Suppressor macrophage treated with lipopolysaccharide for 1 hour (primary cell): Measurements from ENCODE around the gene ALLC.
A peak's percentile ranks its signal among the peaks of the same experiment; 100 is the strongest.
"Not testable (repeated sequence)": the region's sequence is repeated elsewhere in the genome, so short reads cannot be mapped to it uniquely, and the experiment has no call there.

ENCODE experiments used
- DNase-seq, 3 donors: peaks; one replicate each; pipeline ENCODE4 v3.0.0-alpha.2; 2020 to 2022

Gene ALLC

DNA sequence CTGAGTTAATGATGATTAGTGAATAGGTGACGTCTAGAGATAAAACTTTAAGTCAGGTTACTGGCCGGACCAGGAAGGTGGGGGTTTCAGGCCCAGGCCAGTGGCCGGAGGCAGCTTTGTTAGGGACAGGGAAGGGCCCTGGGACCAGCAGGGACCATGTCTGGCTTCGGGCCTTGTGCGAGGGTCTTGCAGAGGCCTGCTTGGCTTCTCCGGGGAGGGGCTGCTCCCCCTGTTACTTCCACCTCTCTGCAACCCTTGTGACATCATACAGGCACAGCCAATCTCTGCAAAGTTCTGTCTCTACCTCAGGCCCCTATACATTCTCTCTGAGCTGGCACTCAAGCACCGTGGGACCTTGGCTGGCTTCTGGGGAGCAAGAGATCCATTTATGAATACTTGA is at the start of gene ALLC:
ALLC (plus strand) TSS at position 320 of the 400 bp plus-strand sequence. CDS start 12,958 bp downstream, outside the sequence.
- DNase-seq, result no peak

- DNase-seq, result no peak
Measured at GRCh38 chr2:3608373-3609278, 49.4 kb upstream of the ALLC start.

DNA sequence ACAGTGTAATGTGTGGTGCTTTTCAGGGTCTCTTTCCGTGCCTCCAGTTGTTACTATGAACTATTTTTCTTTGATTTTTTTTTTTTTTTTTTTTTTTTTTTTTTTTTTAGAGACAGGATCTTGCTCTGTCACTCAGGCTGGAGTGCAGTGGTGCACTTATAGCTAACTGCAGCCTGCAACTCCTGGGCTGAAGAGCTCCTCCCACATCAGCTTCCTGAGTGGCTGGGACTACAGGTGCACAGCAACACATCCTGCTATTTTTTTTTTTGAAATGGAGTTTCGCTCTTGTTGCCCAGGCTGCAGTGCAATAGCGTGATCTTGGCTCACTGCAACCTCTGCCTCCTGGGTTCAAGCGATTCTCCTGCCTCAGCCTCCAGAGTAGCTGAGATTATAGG is 48.7 kb upstream of the ALLC start:
- not testable (repeated sequence) for DNase-seq

DNA sequence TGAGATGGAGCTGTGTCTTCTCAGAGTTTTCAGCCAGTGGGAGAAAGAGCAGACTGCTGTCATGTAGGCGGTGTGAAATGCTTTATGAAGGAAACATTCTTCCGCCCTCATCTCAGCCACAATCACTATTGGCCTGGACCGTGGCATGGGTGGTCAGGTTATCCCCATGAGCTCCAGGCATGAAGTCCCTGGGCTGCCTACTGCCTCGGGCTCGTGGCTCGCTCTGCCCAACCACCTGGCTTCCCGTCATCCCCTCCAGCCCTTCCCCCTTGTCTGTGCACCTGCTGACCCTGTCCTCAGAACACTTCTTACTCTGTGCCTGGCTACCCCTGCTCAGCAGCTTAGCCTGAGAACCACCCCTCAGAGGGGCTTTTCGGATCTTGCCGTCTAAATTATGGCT is 47.6 kb upstream of the ALLC start:
- DNase-seq, result no peak

DNA sequence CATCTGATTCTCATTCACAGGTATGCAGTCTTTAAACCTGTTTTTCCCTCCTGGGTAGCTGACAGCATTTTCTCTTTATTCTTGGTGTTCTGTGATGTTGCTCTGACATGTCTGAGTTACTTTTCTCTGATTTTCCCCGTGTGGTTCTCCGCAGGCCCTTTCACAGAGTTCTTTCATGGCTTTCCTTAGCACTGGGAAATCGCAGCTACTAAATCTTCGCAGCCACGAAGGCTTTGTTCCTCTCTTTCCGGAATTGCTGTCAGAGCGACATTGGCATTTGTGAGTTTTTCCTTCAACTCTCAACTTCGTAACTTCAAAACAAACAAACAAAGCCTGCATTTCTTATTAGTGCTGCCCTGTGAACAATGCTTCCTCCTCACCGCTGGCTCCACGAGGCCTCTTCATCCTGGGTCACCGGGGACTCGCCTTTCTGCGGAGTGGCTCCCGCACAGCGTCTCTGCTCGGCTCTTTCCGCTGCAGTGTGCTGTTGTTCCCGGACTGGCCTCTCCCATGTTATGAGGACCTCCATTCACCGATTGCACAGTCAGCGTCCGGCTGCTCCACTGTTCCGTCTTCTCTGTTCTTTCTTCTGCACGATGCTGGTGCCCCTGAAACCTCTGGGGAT is 47.0 kb upstream of the ALLC start:
- no peak for DNase-seq

- DNase-seq, result no peak
Measured at GRCh38 chr2:3611589-3611988, 46.4 kb upstream of the ALLC start.

DNA sequence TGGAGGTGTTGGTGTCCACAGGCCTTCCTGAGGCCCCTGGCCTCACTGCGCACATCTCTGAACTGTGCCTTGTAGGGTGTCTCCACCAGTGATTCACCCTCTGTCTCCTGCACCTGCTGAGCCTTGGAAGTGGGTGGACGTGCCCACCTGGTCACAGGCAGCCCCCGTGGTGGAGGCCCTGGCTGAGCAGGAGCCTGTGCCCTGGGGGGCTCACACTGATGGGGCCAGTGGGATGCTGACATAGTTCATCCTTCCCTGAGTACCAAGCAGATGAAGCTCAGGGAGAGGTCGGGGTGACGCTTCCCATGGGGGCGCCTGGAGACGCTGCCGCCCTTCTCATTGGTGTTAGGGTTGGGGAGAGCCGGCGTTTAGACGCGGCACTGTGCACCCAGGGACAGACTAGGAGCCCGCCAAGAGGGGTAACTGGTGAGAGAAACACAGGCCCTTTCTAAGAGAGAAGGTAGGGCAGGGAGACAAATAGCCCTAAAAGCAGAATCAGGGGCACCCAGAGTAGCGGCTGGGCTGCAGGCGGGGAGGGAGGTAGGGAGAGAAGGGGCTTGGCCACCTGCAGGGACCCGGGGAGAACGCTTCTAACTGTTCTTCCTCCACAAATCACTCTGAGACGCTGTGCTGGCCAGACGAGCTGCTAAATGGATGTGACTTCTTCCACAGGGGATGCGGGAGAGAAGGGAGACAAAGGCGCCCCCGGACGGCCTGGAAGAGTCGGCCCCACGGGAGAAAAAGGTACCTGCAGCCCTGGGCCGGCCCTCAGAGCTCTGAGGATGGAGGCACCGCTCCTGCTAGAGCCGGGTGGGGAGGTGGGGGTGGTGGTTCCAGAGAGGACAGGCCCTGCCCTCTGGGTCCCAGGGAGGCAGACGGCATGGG is 45.1 kb upstream of the ALLC start:
- no peak for DNase-seq

DNA sequence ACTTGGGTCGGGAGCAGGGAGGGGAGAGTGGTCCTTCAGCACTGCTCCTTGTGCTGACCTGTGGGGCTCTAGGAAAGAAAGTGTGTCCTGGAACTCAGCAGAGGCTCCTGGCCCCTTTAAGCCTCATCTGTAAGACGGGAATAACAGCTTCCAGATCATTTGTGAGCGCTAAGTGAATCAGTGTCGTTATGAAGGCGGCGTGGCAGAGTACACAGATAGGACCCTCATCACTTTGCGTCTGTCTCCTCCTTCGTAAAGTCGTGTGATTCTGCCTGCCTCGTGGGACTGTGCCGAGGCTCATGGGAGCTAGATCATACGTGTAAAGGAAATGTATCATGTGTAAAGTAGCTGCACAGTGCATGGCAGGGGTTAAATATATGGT is 44.5 kb upstream of the ALLC start:
- DNase-seq, result no peak

DNA sequence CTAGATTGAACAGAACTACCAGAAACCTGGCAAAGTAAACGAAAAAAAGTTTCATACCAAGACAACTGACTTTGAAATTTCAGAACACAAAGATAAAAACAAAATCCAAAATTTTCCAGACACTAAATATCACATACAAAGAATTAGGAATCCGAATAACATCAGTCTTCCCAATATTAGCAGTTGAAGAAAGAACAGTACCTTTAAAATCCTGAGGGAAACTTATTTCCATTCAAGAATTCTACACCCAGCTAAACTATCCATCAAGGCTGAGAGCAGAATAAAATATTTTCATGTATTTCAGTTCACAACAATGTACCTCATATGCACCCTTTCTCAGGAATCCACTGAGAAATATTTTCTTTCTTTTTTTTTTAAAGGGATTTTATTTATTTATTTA is 43.3 kb upstream of the ALLC start:
- not testable (repeated sequence) for DNase-seq

GRCh38 chr2:3615541-3616200 is 42.3 kb upstream of the ALLC start:
- DNase-seq, result not testable (repeated sequence)

DNA sequence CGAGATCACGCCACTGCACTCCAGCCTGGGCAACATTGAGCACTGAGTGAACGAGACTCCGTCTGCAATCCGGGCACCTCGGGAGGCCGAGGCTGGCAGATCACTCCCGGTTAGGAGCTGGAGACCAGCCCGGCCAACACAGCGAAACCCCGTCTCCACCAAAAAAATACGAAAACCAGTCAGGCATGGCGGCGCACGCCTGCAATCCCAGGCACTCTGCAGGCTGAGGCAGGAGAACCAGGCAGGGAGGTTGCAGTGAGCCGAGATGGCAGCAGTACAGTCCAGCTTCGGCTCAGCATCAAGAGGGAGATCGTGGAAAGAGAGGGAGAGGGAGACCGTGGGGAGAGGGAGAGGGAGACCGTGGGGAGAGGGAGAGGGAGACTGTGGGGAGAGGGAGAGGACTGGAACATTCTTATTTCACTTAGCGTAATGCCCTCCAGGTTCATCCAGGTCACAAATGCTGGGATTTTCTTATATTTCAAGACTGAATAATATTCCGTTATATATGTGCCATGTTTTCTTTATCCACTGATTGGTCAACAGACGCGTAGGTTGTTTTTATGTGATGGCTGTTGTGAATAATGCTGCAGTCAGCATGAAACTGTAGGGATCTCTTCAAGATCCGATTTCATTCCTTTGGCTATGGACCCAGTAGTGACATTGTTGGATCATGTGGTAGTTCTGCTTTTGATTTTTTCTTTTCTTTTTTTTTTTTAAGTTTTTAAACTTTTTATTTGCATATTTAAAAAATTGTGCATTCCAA is 41.4 kb upstream of the ALLC start:
- not testable (repeated sequence) for DNase-seq

GRCh38 chr2:3617198-3617890 is 40.7 kb upstream of the ALLC start:
- DNase-seq, result no peak

GRCh38 chr2:3618367-3618766 is 39.6 kb upstream of the ALLC start:
- DNase-seq, result no peak

DNA sequence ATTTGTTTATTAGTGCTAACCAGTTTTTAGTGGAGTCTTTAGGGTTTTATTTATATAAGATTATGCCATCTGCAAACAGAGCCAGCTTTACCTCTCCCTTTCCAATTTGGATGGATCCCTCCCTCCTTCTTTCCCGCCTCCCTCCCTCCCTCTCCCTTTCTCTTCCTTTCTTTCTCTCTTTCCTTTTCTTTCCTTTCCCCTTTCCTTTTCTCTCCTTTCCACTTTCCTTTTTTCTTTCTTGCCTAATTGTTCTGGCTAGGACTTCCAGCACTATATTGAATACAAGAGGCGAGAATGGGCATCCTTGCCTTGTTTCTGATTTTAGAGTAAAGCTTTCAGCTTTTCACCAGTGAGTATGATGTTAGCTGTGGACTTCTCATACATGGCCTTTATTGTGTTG is 39.0 kb upstream of the ALLC start:
- DNase-seq, result no peak

GRCh38 chr2:3619661-3620060 is 38.3 kb upstream of the ALLC start:
- not testable (repeated sequence) for DNase-seq

GRCh38 chr2:3620834-3621233 is 37.2 kb upstream of the ALLC start:
- DNase-seq, result no peak

- no peak for DNase-seq
Measured at GRCh38 chr2:3622967-3623366, 35.0 kb upstream of the ALLC start.

DNA sequence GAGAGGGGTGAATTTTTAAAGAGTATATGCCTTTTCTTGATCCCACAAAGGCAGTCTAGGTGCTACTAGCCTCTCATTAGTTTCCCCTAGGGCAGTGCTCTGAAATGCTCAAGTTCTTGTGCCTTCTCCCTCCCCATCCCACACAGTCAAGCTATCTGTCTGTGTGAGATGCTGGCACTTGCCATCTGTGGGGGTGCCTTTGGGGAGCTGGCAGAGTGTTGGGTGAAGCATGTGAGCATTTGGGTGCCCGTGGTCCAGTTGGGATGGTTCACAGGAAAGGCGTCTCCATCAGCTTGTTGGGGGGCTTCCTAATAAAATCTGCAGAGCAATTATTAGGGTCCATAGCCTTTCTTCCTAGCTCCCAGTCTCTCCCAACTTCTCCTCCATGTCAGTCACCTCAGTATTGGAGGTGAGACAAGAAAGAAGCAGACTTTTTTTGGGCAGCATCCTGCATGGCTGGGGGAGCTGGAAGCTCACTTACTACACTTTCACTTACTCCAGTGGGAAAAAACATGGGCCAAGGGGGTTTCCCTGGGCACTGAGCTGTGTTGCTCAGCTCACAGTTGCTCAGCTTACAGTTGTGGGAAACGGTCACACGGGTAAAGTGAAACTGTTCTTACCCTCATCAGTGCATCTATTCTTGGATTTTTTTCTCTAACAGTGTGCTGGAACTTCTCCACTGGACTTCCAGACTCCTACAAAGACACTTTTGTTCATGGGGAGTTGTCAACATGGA is 33.8 kb upstream of the ALLC start:
- DNase-seq, result peak; percentile 8 to 51 (median 9)

- DNase-seq, result no peak
Measured at GRCh38 chr2:3625186-3625585, 32.8 kb upstream of the ALLC start.

DNA sequence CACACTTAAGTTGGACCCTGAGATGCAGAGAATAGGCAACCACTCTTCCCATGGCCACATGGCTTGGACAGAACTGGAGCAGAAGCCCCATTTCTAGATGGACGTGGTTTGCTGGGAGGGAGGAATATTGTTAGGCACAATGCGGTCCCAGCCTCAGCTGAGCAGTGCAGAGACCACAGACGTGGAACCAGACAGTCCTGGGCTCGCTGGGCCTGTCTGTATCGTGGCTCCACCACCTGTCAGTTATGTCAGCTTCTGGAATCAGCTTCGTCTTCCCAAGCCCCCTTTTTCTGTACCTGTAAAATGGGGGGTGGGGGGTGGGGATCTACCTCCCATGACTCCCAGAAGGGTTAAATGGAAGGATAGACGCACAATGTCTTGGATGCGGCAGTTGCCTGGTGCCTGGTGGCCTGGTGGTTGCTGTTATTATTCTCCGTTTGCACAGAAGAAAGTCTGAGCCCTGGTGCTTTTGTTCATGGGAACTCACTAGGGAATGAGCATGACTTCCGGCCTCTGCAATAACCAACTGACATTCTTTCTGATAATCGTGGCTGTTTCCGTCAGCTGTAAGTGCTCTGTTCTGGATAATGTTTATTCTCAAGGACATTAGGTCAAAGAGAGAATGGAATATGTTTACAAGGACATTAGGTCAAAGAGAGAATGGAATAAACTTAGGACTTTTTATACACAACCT is 31.7 kb upstream of the ALLC start:
- no peak for DNase-seq
